Stimulated activated CD4-positive, alpha-beta T cell treated with anti-CD3 and anti-CD28 coated beads, Interleukin-2, amount 100 ng/mL, for 48 hours (primary cell): ENCODE results near the gene MUC21.
"Not testable (repeated sequence)": the region's sequence is repeated elsewhere in the genome, so short reads cannot be mapped to it uniquely, and the experiment has no call there.

Source experiments
- DNase-seq, 2 donors: peaks; one replicate each; pipeline ENCODE4 v3.0.0-alpha.2; 2020

The MUC21 gene

GRCh38 chr6:31010393-31011060 lies 27.0 kb downstream of the MUC21 start, which contains the start of gene MUC22:
MUC22 (plus strand) TSS chr6:31010474; CDS start chr6:31010707, 233 bp downstream.
- peak in 1 of 2 donors; percentile 9 for DNase-seq

- no peak for DNase-seq
Observed at GRCh38 chr6:31011153-31011552, 27.6 kb downstream of the MUC21 start.

- no peak for DNase-seq
Observed at GRCh38 chr6:31016659-31017299, 33.3 kb downstream of the MUC21 start.

GRCh38 chr6:31017436-31017835 lies 33.9 kb downstream of the MUC21 start:
- DNase-seq: not testable (repeated sequence)

- DNase-seq: no peak
Observed at GRCh38 chr6:31020057-31020456, 36.5 kb downstream of the MUC21 start.

GRCh38 chr6:31020631-31021255 lies 37.2 kb downstream of the MUC21 start:
- DNase-seq: not testable (repeated sequence)

- not testable (repeated sequence) for DNase-seq
Observed at GRCh38 chr6:31021705-31022531, 38.4 kb downstream of the MUC21 start.

- no peak for DNase-seq
Observed at GRCh38 chr6:31025595-31025994, 42.1 kb downstream of the MUC21 start.

GRCh38 chr6:31031095-31031494 lies 47.6 kb downstream of the MUC21 start:
- no peak for DNase-seq

GRCh38 chr6:31033075-31033474 lies 49.6 kb downstream of the MUC21 start:
- DNase-seq: no peak

GRCh38 chr6:31035862-31036497 lies 52.5 kb downstream of the MUC21 start:
- no peak for DNase-seq

GRCh38 chr6:31037169-31037568 lies 53.7 kb downstream of the MUC21 start:
- DNase-seq: no peak

GRCh38 chr6:31037682-31038081 lies 54.2 kb downstream of the MUC21 start:
- DNase-seq: no peak

- DNase-seq: no peak
Observed at GRCh38 chr6:31038559-31038958, 55.0 kb downstream of the MUC21 start.
